Measurements from ENCODE around the gene SMIM33.
"Not testable (repeated sequence)": the region's sequence is repeated elsewhere in the genome, so short reads cannot be mapped to it uniquely, and the experiment has no call there.

The SMIM33 gene

DNA sequence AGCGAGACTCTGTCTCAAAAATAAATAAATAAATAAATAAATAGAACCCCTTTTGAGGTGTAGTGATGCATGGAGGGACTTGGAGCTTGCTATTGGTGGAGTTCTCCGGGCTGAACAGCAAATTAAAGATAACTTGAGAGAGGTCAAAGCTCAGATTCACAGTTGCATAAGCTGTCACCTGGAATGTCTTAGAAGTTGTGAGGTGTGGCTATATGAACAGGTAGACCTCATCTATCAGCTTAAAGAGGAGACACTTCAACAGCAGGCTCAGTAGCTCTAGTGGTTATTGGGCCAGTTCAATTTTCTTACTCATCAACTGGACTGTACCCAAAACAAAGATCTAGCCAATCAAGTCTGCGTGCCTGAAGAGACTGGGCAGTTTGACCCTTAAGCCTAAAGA is 23.5 kb downstream of the SMIM33 start:
- TF ChIP-seq, protein P1, sequence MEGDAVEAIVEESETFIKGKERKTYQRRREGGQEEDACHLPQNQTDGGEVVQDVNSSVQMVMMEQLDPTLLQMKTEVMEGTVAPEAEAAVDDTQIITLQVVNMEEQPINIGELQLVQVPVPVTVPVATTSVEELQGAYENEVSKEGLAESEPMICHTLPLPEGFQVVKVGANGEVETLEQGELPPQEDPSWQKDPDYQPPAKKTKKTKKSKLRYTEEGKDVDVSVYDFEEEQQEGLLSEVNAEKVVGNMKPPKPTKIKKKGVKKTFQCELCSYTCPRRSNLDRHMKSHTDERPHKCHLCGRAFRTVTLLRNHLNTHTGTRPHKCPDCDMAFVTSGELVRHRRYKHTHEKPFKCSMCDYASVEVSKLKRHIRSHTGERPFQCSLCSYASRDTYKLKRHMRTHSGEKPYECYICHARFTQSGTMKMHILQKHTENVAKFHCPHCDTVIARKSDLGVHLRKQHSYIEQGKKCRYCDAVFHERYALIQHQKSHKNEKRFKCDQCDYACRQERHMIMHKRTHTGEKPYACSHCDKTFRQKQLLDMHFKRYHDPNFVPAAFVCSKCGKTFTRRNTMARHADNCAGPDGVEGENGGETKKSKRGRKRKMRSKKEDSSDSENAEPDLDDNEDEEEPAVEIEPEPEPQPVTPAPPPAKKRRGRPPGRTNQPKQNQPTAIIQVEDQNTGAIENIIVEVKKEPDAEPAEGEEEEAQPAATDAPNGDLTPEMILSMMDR (IDR thresholded peaks at IDR 0.05): no peak
- H3K4me1 ChIP-seq (ENCODE audit: control insufficient read depth in 1 of 2, insufficient read depth in 1 of 2, low read depth in 1 of 2, low read length in 1 of 2): peaks cover 4 to 9% of the 10 kb centered on the region in 2 experiments
- no peaks in the 10 kb centered on the region for H3K36me3 ChIP-seq
- H3K27ac ChIP-seq: no peak overlapping the region
- H3K27me3 ChIP-seq: no peaks in the 10 kb centered on the region
- H3K4me3 ChIP-seq (ENCODE audit: low read depth in 1 of 2, low read length in 1 of 2): no peak overlapping the region
- no peaks in the 10 kb centered on the region for H3K9me3 ChIP-seq

DNA sequence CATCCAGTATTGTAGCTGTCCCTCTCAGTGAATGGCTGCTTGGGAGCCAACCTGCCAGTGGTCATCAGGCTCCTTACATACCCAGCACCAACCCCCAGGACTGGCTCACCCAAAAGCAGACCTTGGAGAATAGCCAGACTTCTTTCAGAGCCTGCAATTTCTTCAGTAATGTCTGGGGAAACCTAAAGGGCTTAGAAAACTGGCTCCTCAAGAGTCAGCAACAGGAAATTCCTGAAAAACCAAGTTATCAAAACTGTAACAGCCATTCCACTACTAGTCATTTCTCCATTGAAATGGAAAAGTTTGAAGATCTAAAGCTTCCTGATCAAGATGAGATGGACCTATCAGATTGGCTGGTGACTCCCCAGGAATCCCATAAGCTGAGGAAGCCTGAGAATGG is 24.0 kb downstream of the SMIM33 start:
- TF ChIP-seq, protein P1 (IDR thresholded peaks at IDR 0.05): no peak
- Histone ChIP-seq H3K36me3 (no peaks in the 10 kb centered on the region), H3K27me3 (no peaks in the 10 kb centered on the region), H3K27ac (no peak overlapping the region), H3K9me3 (no peaks in the 10 kb centered on the region), H3K4me1 (ENCODE audit: control insufficient read depth in 1 of 2, insufficient read depth in 1 of 2, low read depth in 1 of 2, low read length in 1 of 2) (peaks cover 4 to 9% of the 10 kb centered on the region in 2 experiments), H3K4me3 (ENCODE audit: low read depth in 1 of 2, low read length in 1 of 2) (no peak overlapping the region)

DNA sequence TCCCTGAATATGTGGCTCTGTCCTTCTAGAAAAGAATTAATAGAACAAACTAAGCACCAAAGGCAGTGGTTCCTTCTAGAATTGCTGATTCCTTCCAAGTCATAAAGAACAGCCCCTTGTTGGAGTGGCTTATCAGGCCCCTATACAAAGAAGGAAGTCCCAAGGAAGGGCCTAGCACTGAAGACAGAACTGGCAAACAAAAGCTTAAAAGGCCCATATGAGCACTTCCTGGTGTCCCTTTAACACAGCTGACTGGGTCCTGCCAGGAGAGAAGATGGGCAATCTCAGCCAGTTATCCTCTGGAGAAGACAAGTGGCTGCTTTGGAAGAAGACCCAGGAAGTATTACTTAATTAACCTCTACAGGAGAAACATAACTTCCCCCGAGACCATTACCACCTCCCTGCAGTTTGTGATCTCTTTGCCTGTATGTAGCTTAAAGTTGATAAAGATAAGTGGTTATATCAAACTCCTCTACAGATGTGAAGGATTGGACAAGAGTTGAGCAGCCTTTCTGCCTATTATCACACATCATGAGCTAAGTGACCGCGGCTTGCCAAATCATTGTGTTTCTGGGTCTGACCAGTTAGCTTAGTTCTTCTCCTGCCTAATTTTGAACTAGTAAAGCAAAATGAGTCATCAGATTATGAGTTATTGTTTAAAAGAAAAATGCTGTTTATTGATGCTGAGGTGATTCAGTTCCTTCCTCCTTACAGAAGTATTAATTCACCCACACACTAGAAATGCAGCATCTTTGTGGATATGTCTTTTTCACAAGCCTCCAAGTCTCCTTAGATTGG is 25.0 kb downstream of the SMIM33 start:
- H3K4me3 ChIP-seq (ENCODE audit: low read depth in 1 of 2, low read length in 1 of 2): no peak overlapping the region
- no peaks in the 10 kb centered on the region for H3K36me3 ChIP-seq
- H3K9me3 ChIP-seq: no peaks in the 10 kb centered on the region
- H3K27ac ChIP-seq: no peak overlapping the region
- peaks cover 4 to 9% of the 10 kb centered on the region in 2 experiments for H3K4me1 ChIP-seq (ENCODE audit: control insufficient read depth in 1 of 2, insufficient read depth in 1 of 2, low read depth in 1 of 2, low read length in 1 of 2)
- no peaks in the 10 kb centered on the region for H3K27me3 ChIP-seq
- TF ChIP-seq, protein P1 (IDR thresholded peaks at IDR 0.05): no peak

DNA sequence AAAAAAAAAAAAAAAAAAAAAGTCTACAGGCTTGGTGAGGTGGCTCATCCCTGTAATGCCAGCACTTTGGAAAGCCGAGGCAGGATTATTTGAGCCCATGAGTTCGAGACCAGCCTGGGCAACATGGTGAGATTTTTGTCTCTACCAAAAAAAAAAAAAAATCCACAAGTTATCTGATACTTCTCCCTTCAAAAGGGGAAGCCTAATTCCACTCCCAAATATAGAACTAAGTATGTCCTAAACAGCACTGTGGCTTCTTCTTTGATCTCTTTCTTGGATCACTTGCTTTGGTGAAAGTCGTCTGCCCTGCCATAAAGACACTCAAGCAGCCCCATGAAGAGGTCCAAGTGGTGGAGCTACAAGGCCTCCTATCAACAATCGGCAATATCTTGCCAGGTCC is 30.6 kb downstream of the SMIM33 start:
- no peaks in the 10 kb centered on the region for H3K9me3 ChIP-seq
- no peaks in the 10 kb centered on the region for H3K4me1 ChIP-seq (ENCODE audit: control insufficient read depth in 1 of 2, insufficient read depth in 1 of 2, low read depth in 1 of 2, low read length in 1 of 2)
- H3K27me3 ChIP-seq: no peaks in the 10 kb centered on the region
- TF ChIP-seq, protein P1 (IDR thresholded peaks at IDR 0.05): no peak
- H3K27ac ChIP-seq: no peak overlapping the region
- no peaks in the 10 kb centered on the region for H3K36me3 ChIP-seq
- H3K4me3 ChIP-seq (ENCODE audit: low read depth in 1 of 2, low read length in 1 of 2): no peak overlapping the region

DNA sequence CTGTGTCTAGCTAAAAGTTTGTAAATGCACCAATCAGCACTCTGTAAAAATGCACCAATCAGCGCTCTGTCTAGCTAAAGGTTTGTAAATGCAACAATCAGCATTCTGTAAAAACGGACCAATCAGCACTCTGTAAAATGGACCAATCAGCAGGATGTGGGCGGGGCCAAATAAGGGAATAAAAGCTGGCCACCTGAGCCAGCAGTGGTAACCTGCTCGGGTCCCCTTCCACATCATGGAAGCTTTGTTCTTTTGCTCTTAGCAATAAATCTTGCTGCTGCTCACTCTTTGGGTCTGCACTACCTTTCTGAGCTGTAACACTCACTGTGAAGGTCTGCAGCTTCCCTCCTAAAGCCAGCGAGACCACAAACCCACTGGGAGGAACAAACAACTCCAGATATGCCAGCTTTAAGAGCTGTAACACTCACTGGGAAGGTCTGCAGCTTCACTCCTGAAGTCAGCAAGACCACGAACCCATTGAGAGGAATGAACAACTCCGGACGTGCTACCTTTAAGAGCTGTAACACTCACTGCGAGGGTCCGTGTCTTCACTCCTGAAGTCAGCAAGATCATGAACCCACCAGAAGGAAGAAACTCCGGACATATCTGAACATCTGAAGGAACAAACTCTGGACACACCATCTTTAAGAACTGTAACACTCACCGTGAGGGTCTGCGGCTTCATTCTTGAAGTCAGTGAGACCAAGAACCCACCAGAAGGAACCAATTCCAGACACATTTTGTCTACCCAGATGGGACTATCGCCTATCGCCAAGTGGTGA is 32.4 kb downstream of the SMIM33 start:
- not testable (repeated sequence) for H3K36me3 ChIP-seq; H3K4me3 ChIP-seq (ENCODE audit: low read depth in 1 of 2, low read length in 1 of 2); H3K9me3 ChIP-seq; H3K27me3 ChIP-seq; H3K4me1 ChIP-seq (ENCODE audit: control insufficient read depth in 1 of 2, insufficient read depth in 1 of 2, low read depth in 1 of 2, low read length in 1 of 2); H3K27ac ChIP-seq

DNA sequence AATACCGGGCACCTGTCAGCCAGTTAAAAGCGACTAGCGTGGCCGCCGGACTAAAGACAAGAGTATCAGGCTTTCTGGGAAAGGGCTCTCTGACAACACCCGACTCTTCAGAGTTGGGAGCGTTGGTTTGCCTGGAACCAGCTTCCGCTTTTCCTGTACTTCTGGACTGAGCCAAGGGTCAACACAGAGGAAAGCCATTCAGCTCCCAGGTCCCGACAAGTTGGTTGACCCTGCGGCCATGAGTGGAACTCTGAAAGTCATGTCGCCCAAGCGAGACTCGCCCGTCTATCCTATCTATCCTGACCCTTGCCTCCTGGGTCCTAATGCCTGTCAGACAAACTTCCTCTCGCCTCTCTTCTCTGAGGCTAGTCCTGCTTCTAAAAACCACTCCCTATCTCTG is 33.1 kb downstream of the SMIM33 start:
- H3K27me3 ChIP-seq; H3K9me3 ChIP-seq; H3K27ac ChIP-seq; H3K36me3 ChIP-seq; H3K4me3 ChIP-seq (ENCODE audit: low read depth in 1 of 2, low read length in 1 of 2); H3K4me1 ChIP-seq (ENCODE audit: control insufficient read depth in 1 of 2, insufficient read depth in 1 of 2, low read depth in 1 of 2, low read length in 1 of 2): not testable (repeated sequence)

DNA sequence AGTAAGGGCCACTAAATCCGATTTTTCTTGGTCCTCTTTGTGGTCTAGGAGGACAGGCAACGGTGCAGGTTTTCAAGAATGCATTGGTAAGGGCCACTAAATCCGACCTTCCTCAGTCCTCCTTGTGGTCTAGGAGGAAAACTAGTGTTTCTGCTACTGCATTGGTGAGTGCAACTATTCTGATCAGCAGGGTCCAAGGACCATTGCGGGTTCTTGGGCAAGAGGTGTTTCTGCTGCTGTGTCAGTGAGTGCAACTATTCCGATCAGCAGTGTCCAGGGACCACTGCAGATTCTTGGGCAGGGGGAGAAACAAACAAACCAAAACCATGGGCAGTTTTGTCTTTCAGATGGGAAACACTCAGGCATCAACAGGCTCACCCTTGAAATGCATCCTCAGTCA is 33.9 kb downstream of the SMIM33 start:
- not testable (repeated sequence) for H3K9me3 ChIP-seq; H3K4me3 ChIP-seq (ENCODE audit: low read depth in 1 of 2, low read length in 1 of 2); H3K27ac ChIP-seq; H3K4me1 ChIP-seq (ENCODE audit: control insufficient read depth in 1 of 2, insufficient read depth in 1 of 2, low read depth in 1 of 2, low read length in 1 of 2); H3K27me3 ChIP-seq; H3K36me3 ChIP-seq

Data from neutrophil (primary cell).